Suprapubic skin (tissue), 4 donors: Measurements from ENCODE around the gene IL18RAP.

Experiments
- CTCF ChIP-seq, 2 donors: fragments of 200-600 bp in 1 of 2; fragments of 450-650 bp in 1 of 2; sonication (generic) in 1 of 2; IDR thresholded peaks; one replicate each; pipeline ENCODE4 v1.5.1; 2016 to 2019; ENCODE audit warnings: antibody characterized with exemption in 2 of 2, mild to moderate bottlenecking in 1 of 2, moderate library complexity in 1 of 2
- EP300 ChIP-seq: sonication (generic); formaldehyde crosslinking; IDR thresholded peaks from one replicate; pipeline ENCODE4 v1.6.1; 2017; ENCODE audit warnings: antibody characterized with exemption
- POLR2A ChIP-seq, 2 donors: fragments of 450-650 bp; IDR thresholded peaks; one replicate each; pipeline ENCODE4 v1.6.1; 2017; ENCODE audit warnings: antibody characterized with exemption in 2 of 2, mild to moderate bottlenecking in 2 of 2, moderate library complexity in 2 of 2
- POLR2AphosphoS5 ChIP-seq, 3 donors: sonication (generic); formaldehyde crosslinking; IDR thresholded peaks; one replicate each; pipeline ENCODE4 v1.6.1; 2017; ENCODE audit warnings: antibody characterized with exemption in 3 of 3

GRCh38 chr2:102487761-102488462 is 65.0 kb downstream of the IL18RAP start:
- no peak for TF ChIP-seq CTCF (IDR thresholded peaks at IDR 0.05)
- TF ChIP-seq POLR2A (IDR thresholded peaks at IDR 0.05), result no peak
- TF ChIP-seq EP300, result no peak
- no peak for TF ChIP-seq POLR2AphosphoS5 (IDR thresholded peaks at IDR 0.05)
